Smooth muscle cell (in vitro differentiated cells): ENCODE results near the gene YAP1. TPM values are rescaled to one million over a fixed set of nuclear protein-coding genes. Genes with fewer than 3 reads are reported as not detected.

Experiments used
- DNase-seq: peaks from one replicate; lab custom pipeline; 2025; ENCODE audit not compliant: unreplicated experiment; lab: John Stamatoyannopoulos, UW
- H2AFZ ChIP-seq: fragments of 200-600 bp; sonication (generic); 2 replicates; pipeline ENCODE4 v1.6.0; 2016; ENCODE audit warnings: antibody characterized with exemption, low read depth, mild to moderate bottlenecking
- H3F3A ChIP-seq: fragments of 200-600 bp; sonication (generic); 2 replicates; pipeline ENCODE4 v1.6.0; 2017; ENCODE audit warnings: antibody characterized with exemption, low read depth
- H3K27ac ChIP-seq: fragments of 200-600 bp; sonication (generic); 2 replicates; pipeline ENCODE4 v1.5.1; 2016; ENCODE audit warnings: low read depth, mild to moderate bottlenecking
- H3K27me3 ChIP-seq: fragments of 200-600 bp; sonication (generic); 2 replicates; pipeline ENCODE4 v1.6.1; 2016; ENCODE audit warnings: low read depth, mild to moderate bottlenecking
- H3K36me3 ChIP-seq: fragments of 200-600 bp; sonication (generic); 2 replicates; pipeline ENCODE4 v1.5.1; 2016; ENCODE audit warnings: low read depth
- H3K4me1 ChIP-seq: fragments of 200-600 bp; sonication (generic); 2 replicates; pipeline ENCODE4 v1.5.1; 2016; ENCODE audit warnings: low read depth
- H3K4me2 ChIP-seq: fragments of 200-600 bp; sonication (generic); 2 replicates; pipeline ENCODE4 v1.6.0; 2016; ENCODE audit warnings: mild to moderate bottlenecking
- H3K4me3 ChIP-seq: fragments of 200-600 bp; sonication (generic); 2 replicates; pipeline ENCODE4 v1.5.1; 2016; ENCODE audit warnings: mild to moderate bottlenecking
- H3K79me2 ChIP-seq: fragments of 200-600 bp; sonication (generic); 2 replicates; pipeline ENCODE4 v1.6.0; 2016; ENCODE audit warnings: low read depth, mild to moderate bottlenecking
- H3K9ac ChIP-seq: fragments of 200-600 bp; sonication (generic); 2 replicates; pipeline ENCODE4 v1.6.0; 2016; ENCODE audit warnings: low read depth
- H3K9me3 ChIP-seq: fragments of 200-600 bp; sonication (generic); replicated peaks from 2 replicates; pipeline ENCODE4 v1.5.1; 2016; ENCODE audit warnings: low read depth
- H4K20me1 ChIP-seq: fragments of 200-600 bp; sonication (generic); 2 replicates; pipeline ENCODE4 v1.6.0; 2016; ENCODE audit warnings: low read depth
- CTCF ChIP-seq: fragments of 200-600 bp; sonication (generic); IDR thresholded peaks from 2 replicates; pipeline ENCODE4 v1.5.1; 2017; ENCODE audit warnings: borderline replicate concordance, mild to moderate bottlenecking, antibody characterized with exemption; ENCODE audit not compliant: insufficient read depth, poor library complexity, severe bottlenecking
- WGBS: methylation state at CpG from one replicate; pipeline ENCODE4 v1.1.7; 2016; ENCODE audit warnings: low lambda C conversion rate; 5-methylcytosine and 5-hydroxymethylcytosine counted together
- polyA plus RNA-seq: library from polyadenylated mRNA; unstranded; fragments of >200 nt; fragmentation: Nextera tagmentation; extraction: Ambion mirVana; gene quantifications from 2 replicates; pipeline ENCODE4 v1.2.1, GENCODE V29; 2016
- total RNA-seq: library from RNA; depleted of rRNA; stranded (reverse); fragments of >200 nt; gene quantifications from 2 replicates; pipeline ENCODE4 v1.2.3, GENCODE V29; 2014

Gene YAP1
- total and polyA plus RNA-seq, 2 experiments from 2014 or later: 25.1 to 174 TPM

- peak overlapping the region; percentile 7 for H3K4me3 ChIP-seq
- peaks cover 29% of the 10 kb centered on the region for H3K4me1 ChIP-seq
- no peaks in the 10 kb centered on the region for H3K9me3 ChIP-seq
- peaks cover 40% of the 10 kb centered on the region for H3F3A ChIP-seq
- H3K27me3 ChIP-seq: no peaks in the 10 kb centered on the region
- H3K4me2 ChIP-seq: peak overlapping the region; percentile 80
- peak overlapping the region; percentile 97 for H3K27ac ChIP-seq
- DNase-seq: no peak
- peak overlapping the region; percentile 70 for H3K9ac ChIP-seq
- H2AFZ ChIP-seq: no peak overlapping the region
- TF ChIP-seq CTCF: no peak
- H3K79me2 ChIP-seq: peaks cover 88% of the 10 kb centered on the region
- no peaks in the 10 kb centered on the region for H3K36me3 ChIP-seq
- H4K20me1 ChIP-seq: peaks cover 45% of the 10 kb centered on the region
- WGBS: 6% methylated on average over 3 of the region's 3 CpGs
Observed at GRCh38 chr11:102139081-102139498, 28.8 kb downstream of the YAP1 start.

GRCh38 chr11:102142333-102142732 is 32.1 kb downstream of the YAP1 start:
- Histone ChIP-seq H3K79me2 (peaks cover 88% of the 10 kb centered on the region), H2AFZ (no peak overlapping the region), H3F3A (peaks cover 30% of the 10 kb centered on the region), H3K4me3 (no peak overlapping the region), H3K36me3 (no peaks in the 10 kb centered on the region), H3K9ac (no peak overlapping the region), H3K27ac (peak overlapping the region; percentile 36), H3K9me3 (no peaks in the 10 kb centered on the region), H3K4me2 (peak overlapping the region; percentile 23), H3K27me3 (no peaks in the 10 kb centered on the region), H3K4me1 (peaks cover 49% of the 10 kb centered on the region), H4K20me1 (peaks cover 58% of the 10 kb centered on the region)
- WGBS: 50% methylated on average over 1 of the region's 1 CpG
- no peak for DNase-seq
- no peak for TF ChIP-seq CTCF

- H3K79me2 ChIP-seq: peaks cover 95% of the 10 kb centered on the region
- no peaks in the 10 kb centered on the region for H3K36me3 ChIP-seq
- peaks cover 32% of the 10 kb centered on the region for H3F3A ChIP-seq
- H3K27ac ChIP-seq: peak overlapping the region; percentile 11
- no peaks in the 10 kb centered on the region for H3K27me3 ChIP-seq
- 63% methylated on average over 1 of the region's 1 CpG for WGBS
- H3K4me3 ChIP-seq: no peak overlapping the region
- peaks cover 43% of the 10 kb centered on the region for H3K4me1 ChIP-seq
- peak overlapping the region; percentile 66 for H3K4me2 ChIP-seq
- no peak overlapping the region for H2AFZ ChIP-seq
- DNase-seq: no peak
- no peak for TF ChIP-seq CTCF
- H4K20me1 ChIP-seq: peaks cover 69% of the 10 kb centered on the region
- H3K9ac ChIP-seq: no peak overlapping the region
- no peaks in the 10 kb centered on the region for H3K9me3 ChIP-seq
Observed at GRCh38 chr11:102143867-102144266, 33.6 kb downstream of the YAP1 start.
